Measurements from ENCODE around the gene DCST2.

- TF ChIP-seq EZH2phosphoT487 (IDR thresholded peaks at IDR 0.05; ENCODE audit: low read depth) (no peak), CTCF (IDR thresholded peaks at IDR 0.05; ENCODE audit: low read depth, low read length) (peak; percentile 4; the same call in 1 of the 2 replicates)
Observed at GRCh38 chr1:155003766-155004351, 29.7 kb downstream of the DCST2 start.
